GM12864 (cell line): ENCODE data around the gene DCANP1.

ENCODE experiments used
- DNase-seq: peaks from one replicate; pipeline ENCODE4 v3.0.0-alpha.2; 2011; ENCODE audit warnings: low read depth
- H3K4me3 ChIP-seq: 2 replicates; pipeline ENCODE4 v1.5.1; 2011; ENCODE audit warnings: mild to moderate bottlenecking, low read depth, low read length, control low read depth
- CTCF ChIP-seq: IDR thresholded peaks from 2 replicates; pipeline ENCODE4 v1.5.1; 2011; ENCODE audit warnings: low read depth, mild to moderate bottlenecking, moderate library complexity, low read length, control low read depth, inconsistent platforms; ENCODE audit errors: missing control alignments

DCANP1 gene

GRCh38 chr5:135444881-135445280, 2.3 kb downstream of the DCANP1 start:
- DNase-seq, result no peak
- TF ChIP-seq CTCF, result no peak
- no peak overlapping the region for H3K4me3 ChIP-seq

- no peak overlapping the region for H3K4me3 ChIP-seq
- DNase-seq, result no peak
- no peak for TF ChIP-seq CTCF
Observed at GRCh38 chr5:135444360-135444759, 2.8 kb downstream of the DCANP1 start.

- no peak overlapping the region for H3K4me3 ChIP-seq
- DNase-seq, result no peak
- no peak for TF ChIP-seq CTCF
Observed at GRCh38 chr5:135443161-135443960, 3.8 kb downstream of the DCANP1 start.

- TF ChIP-seq CTCF, result no peak
- no peak overlapping the region for H3K4me3 ChIP-seq
- no peak for DNase-seq
Observed at GRCh38 chr5:135442431-135443160, 4.6 kb downstream of the DCANP1 start.

GRCh38 chr5:135441919-135442318, 5.2 kb downstream of the DCANP1 start:
- no peak for DNase-seq
- TF ChIP-seq CTCF, result no peak
- H3K4me3 ChIP-seq, result no peak overlapping the region

- no peak overlapping the region for H3K4me3 ChIP-seq
Observed at GRCh38 chr5:135441350-135441831, 5.8 kb downstream of the DCANP1 start.

More at GRCh38 chr5:135441350-135441831, 5.8 kb downstream of the DCANP1 start:
- no peak for TF ChIP-seq CTCF
- DNase-seq, result no peak
